SIG-M5 treated with dmso at 0.1 percent for 504 hours (cell line): Measurements from ENCODE around the gene SRRM4.

ENCODE experiments used
- DNase-seq: peaks from one replicate; lab custom pipeline; 2025; ENCODE audit not compliant: unreplicated experiment; lab: John Stamatoyannopoulos, UW

Gene SRRM4

DNA sequence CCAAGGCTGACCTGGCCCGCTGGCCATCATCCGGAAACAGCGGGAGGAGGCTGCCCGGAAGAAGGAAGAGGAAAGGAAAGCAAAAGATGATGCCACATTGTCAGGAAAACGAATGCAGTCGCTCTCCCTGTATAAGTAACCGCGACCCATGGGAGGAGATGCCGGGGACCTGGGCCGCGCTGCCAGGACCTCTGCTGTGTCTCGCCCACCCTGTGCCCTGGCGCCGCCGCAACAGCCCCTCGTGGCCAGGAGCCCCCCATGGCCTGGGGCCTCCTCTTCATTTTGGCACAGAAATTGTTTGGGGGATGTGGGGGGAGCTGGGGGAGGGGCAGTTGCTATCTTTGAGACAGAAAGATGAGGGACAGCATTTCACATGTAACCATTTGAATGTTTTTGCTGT, 213.9 kb downstream of the SRRM4 start:
- DNase-seq = no peak

GRCh38 chr12:119198440-119198839, 217.1 kb downstream of the SRRM4 start:
- DNase-seq = no peak

DNA sequence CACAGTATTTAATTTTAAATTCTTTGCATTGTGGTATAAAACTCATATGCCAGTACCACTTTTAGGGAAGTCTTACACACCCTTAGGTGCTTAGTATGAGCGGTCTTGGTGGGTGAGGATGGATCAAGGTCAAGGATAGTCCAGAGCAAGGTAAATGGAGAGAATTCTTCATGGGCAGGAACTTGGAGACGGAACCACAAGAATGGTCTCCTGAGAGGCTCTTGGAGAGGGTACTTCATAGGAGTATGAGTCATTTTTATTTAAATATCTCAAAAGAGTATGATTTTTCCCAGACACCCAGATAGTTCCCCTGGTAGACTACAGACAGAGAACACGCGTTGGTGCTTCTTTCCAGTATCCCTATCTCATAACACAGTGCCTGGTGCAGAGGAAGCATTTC, 219.3 kb downstream of the SRRM4 start:
- no peak for DNase-seq

- DNase-seq = no peak
Observed at GRCh38 chr12:119201789-119202543, 220.6 kb downstream of the SRRM4 start.

GRCh38 chr12:119202544-119202943, 221.2 kb downstream of the SRRM4 start:
- DNase-seq = no peak

GRCh38 chr12:119204131-119204530, 222.8 kb downstream of the SRRM4 start:
- DNase-seq = no peak

DNA sequence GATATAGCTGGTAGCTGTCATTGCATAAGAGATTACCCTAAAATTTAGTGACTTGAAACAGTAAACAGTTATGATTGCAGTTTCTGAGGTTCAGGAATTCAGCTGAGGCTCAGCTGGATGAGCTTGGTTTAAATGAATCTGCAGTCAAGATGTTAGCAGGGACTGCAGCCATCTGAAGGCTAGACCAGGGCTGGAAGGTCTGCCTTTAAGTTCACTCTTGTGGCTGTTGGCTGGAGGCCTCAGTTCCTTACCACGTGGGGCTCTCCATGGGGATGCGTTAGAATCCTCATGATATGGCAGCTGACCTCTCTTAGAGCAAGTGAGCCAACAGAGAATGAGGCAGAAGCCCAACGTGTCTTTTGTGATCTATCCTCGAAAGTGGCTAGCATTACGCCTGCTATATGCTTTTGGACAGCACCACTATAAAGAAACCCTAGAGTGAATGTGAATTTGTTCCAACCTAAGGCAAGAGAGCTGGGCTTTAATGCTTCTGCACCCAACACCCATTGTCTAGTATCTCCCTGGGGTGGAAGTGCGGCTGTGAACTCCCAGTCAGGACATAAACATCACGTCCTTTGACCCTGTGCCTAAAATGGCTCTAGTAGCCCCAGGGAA, 223.4 kb downstream of the SRRM4 start:
- no peak for DNase-seq

DNA sequence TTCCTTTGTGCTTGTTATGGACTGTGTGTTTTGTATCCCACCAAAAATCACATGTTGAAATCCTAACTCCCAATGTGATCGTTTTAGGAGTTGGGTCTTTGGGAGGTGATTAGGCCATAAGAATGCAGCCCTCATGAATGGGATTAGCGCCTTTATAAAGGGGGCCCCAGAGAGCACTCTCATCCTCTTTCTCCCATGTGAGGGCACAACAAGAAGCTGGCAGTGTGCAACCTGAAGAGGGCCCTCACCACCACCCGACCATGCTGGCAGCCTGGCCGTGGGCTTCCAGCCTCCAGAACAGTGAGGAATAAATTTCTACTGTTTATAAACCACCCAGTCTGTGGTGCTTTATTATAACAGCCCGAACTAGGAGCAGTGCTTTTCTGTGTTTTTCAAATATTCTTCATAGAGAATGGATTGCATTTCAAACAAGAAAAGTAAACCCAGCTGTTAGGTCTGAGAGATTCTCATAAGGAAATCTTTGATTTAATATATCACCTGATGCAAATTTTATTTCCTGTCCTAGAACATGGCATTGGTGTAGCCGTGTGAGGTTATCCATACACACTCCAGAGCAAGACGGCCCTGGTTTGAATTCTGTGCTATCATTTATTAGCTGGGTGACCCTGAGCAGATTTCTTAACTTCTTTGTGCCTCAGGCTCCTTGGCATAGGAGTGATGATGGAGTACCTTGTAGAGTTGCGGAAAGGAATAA, 225.2 kb downstream of the SRRM4 start:
- DNase-seq = no peak

GRCh38 chr12:119207063-119207560, 225.8 kb downstream of the SRRM4 start:
- DNase-seq = no peak

- DNase-seq = no peak
Observed at GRCh38 chr12:119208626-119209061, 227.3 kb downstream of the SRRM4 start.

- DNase-seq = no peak
Observed at GRCh38 chr12:119211884-119212283, 230.5 kb downstream of the SRRM4 start.
